CD8-positive, alpha-beta memory T cell (primary cell): ENCODE data around the gene PRKAG2. TPM values are rescaled to one million over a fixed set of nuclear protein-coding genes. Genes with fewer than 3 reads are reported as not detected.

ENCODE experiments used
- CTCF ChIA-PET: fragments of 350-600 bp; sonication (Branson Sonifier 250); formaldehyde crosslinking; loops from one replicate; lab custom pipeline; 2021; ENCODE audit warnings: antibody characterized with exemption; lab: Charles Lee
- POLR2A ChIA-PET: fragments of 350-600 bp; sonication (Branson Sonifier 250); formaldehyde crosslinking; loops from one replicate; lab custom pipeline; 2021; ENCODE audit warnings: antibody characterized with exemption; lab: Charles Lee
- DNase-seq, 5 donors: peaks; one replicate each; pipeline versions ENCODE4 v3.0.0 to v3.0.0-alpha.2; 2020 to 2022; ENCODE audit warnings: mixed read lengths in 1 of 5
- H3K27ac ChIP-seq: one replicate; pipeline ENCODE4 v1.7.0; 2013; ENCODE audit warnings: low read depth, mild to moderate bottlenecking, low read length, moderate library complexity
- H3K27me3 ChIP-seq: 2 replicates; pipeline ENCODE4 v1.7.0; 2013; ENCODE audit warnings: low read length, mild to moderate bottlenecking; ENCODE audit not compliant: insufficient read depth, poor library complexity, severe bottlenecking
- H3K36me3 ChIP-seq: 2 replicates; pipeline ENCODE4 v1.7.0; 2013; ENCODE audit warnings: mild to moderate bottlenecking, low read length, moderate library complexity; ENCODE audit not compliant: insufficient read depth
- H3K4me1 ChIP-seq: 2 replicates; pipeline ENCODE4 v1.7.0; 2013; ENCODE audit warnings: mild to moderate bottlenecking, low read length, moderate library complexity; ENCODE audit not compliant: insufficient read depth
- H3K4me3 ChIP-seq: 2 replicates; pipeline ENCODE4 v1.7.0; 2013; ENCODE audit warnings: mild to moderate bottlenecking, low read length
- H3K9me3 ChIP-seq: 2 replicates; pipeline ENCODE4 v1.7.0; 2013; ENCODE audit warnings: mild to moderate bottlenecking, low read length
- H3K27ac Mint-ChIP-seq, 8 donors: one replicate each; pipeline ENCODE4 v1.8.0; 2020 to 2021; ENCODE audit warnings: mixed read lengths in 8 of 8, mild to moderate bottlenecking in 6 of 8, inconsistent platforms in 3 of 8, moderate library complexity in 3 of 8
- H3K27me3 Mint-ChIP-seq, 2 donors: one replicate each; pipeline ENCODE4 v1.8.0; 2020 to 2021; ENCODE audit warnings: mixed read lengths in 2 of 2, mild to moderate bottlenecking in 1 of 2, moderate library complexity in 1 of 2
- H3K36me3 Mint-ChIP-seq, 3 donors: one replicate each; pipeline ENCODE4 v1.8.0; 2020 to 2021; ENCODE audit warnings: mixed read lengths in 3 of 3, inconsistent platforms in 1 of 3, mild to moderate bottlenecking in 1 of 3
- H3K4me1 Mint-ChIP-seq, 3 donors: one replicate each; pipeline ENCODE4 v1.8.0; 2020 to 2021; ENCODE audit warnings: mixed read lengths in 3 of 3, inconsistent platforms in 1 of 3, mild to moderate bottlenecking in 1 of 3
- H3K4me3 Mint-ChIP-seq, 7 donors: one replicate each; pipeline ENCODE4 v1.8.0; 2020 to 2021; ENCODE audit warnings: mixed read lengths in 7 of 7, mild to moderate bottlenecking in 6 of 7, moderate library complexity in 4 of 7, inconsistent platforms in 2 of 7
- H3K9me3 Mint-ChIP-seq, 5 donors: one replicate each; pipeline ENCODE4 v1.8.0; 2020 to 2022; ENCODE audit warnings: mixed read lengths in 5 of 5, mild to moderate bottlenecking in 3 of 5, moderate library complexity in 2 of 5, inconsistent platforms in 1 of 5
- polyA plus RNA-seq: library from polyadenylated mRNA; unstranded; fragments of 300-500 nt; fragmentation: Illumina TruSeq; gene quantifications from one replicate; pipeline ENCODE4 v1.2.3, GENCODE V29; 2021
- total RNA-seq, 2 experiments: library from RNA; stranded (reverse); gene quantifications; one replicate each; pipeline ENCODE4 v1.2.3, GENCODE V29; 2021

Gene PRKAG2
- total and polyA plus RNA-seq, 3 experiments from 2014 or later, result 23.1 to 31.4 (median 27.2) TPM

GRCh38 chr7:151679071-151679708, 197.7 kb downstream of the PRKAG2 start:
- H3K27ac Mint-ChIP-seq, result peak overlapping the region in 3 of 8 donors; percentile 22 to 29 (median 23)
- H3K4me1 Mint-ChIP-seq, result peaks cover 27 to 32% (median 29%) of the 10 kb centered on the region in 3 donors
- POLR2A ChIA-PET, result no interaction called here
- H3K4me3 ChIP-seq, result no peak overlapping the region
- H3K36me3 ChIP-seq, result peaks cover 3% of the 10 kb centered on the region
- H3K36me3 Mint-ChIP-seq, result peaks cover 0 to 11% (median 5%) of the 10 kb centered on the region in 3 donors
- H3K9me3 ChIP-seq, result no peaks in the 10 kb centered on the region
- H3K27me3 Mint-ChIP-seq, result no peaks in the 10 kb centered on the region
- H3K27me3 ChIP-seq, result no peaks in the 10 kb centered on the region
- H3K27ac ChIP-seq, result no peak overlapping the region
- peaks cover 14% of the 10 kb centered on the region for H3K4me1 ChIP-seq
- CTCF ChIA-PET, result no interaction called here
- no peaks in the 10 kb centered on the region for H3K9me3 Mint-ChIP-seq
- H3K4me3 Mint-ChIP-seq, result no peak overlapping the region
- no peak for DNase-seq

GRCh38 chr7:151678227-151678604, 198.7 kb downstream of the PRKAG2 start:
- no peak for DNase-seq
- H3K36me3 ChIP-seq, result peaks cover 4% of the 10 kb centered on the region
- ChIA-PET POLR2A (no interaction called here), CTCF (no interaction called here)
- no peaks in the 10 kb centered on the region for H3K9me3 Mint-ChIP-seq
- no peaks in the 10 kb centered on the region for H3K27me3 ChIP-seq
- peaks cover 27 to 32% (median 29%) of the 10 kb centered on the region in 3 donors for H3K4me1 Mint-ChIP-seq
- no peaks in the 10 kb centered on the region for H3K9me3 ChIP-seq
- H3K4me3 Mint-ChIP-seq, result no peak overlapping the region
- H3K36me3 Mint-ChIP-seq, result peaks cover 3 to 20% (median 3%) of the 10 kb centered on the region in 3 donors
- no peak overlapping the region for H3K4me3 ChIP-seq
- peaks cover 14% of the 10 kb centered on the region for H3K4me1 ChIP-seq
- no peak overlapping the region for H3K27ac ChIP-seq
- H3K27me3 Mint-ChIP-seq, result no peaks in the 10 kb centered on the region
- peak overlapping the region in 2 of 8 donors; percentile 36 to 60 for H3K27ac Mint-ChIP-seq

- Histone ChIP-seq H3K27ac (no peak overlapping the region), H3K27me3 (no peaks in the 10 kb centered on the region), H3K4me1 (peaks cover 14% of the 10 kb centered on the region), H3K36me3 (peaks cover 4% of the 10 kb centered on the region), H3K9me3 (no peaks in the 10 kb centered on the region), H3K4me3 (no peak overlapping the region)
- POLR2A ChIA-PET, result no interaction called here
- Mint-ChIP-seq H3K27me3 (no peaks in the 10 kb centered on the region), H3K36me3 (peaks cover 3 to 25% (median 5%) of the 10 kb centered on the region in 3 donors), H3K4me1 (peaks cover 27 to 32% (median 29%) of the 10 kb centered on the region in 3 donors), H3K9me3 (no peaks in the 10 kb centered on the region), H3K27ac (peak overlapping the region in 1 of 8 donors; percentile 1), H3K4me3 (no peak overlapping the region)
- DNase-seq, result no peak
- CTCF ChIA-PET, result no interaction called here
These were observed 199.2 kb downstream of the PRKAG2 start for GRCh38 chr7:151677581-151678226.

GRCh38 chr7:151676759-151677158, 200.2 kb downstream of the PRKAG2 start:
- Mint-ChIP-seq H3K36me3 (peaks cover 3 to 31% (median 5%) of the 10 kb centered on the region in 3 donors), H3K27me3 (no peaks in the 10 kb centered on the region), H3K27ac (peak overlapping the region in 1 of 8 donors; percentile 42), H3K4me1 (peaks cover 25 to 28% (median 27%) of the 10 kb centered on the region in 3 donors), H3K4me3 (no peak overlapping the region), H3K9me3 (no peaks in the 10 kb centered on the region)
- peaks cover 4% of the 10 kb centered on the region for H3K36me3 ChIP-seq
- H3K4me1 ChIP-seq, result peaks cover 14% of the 10 kb centered on the region
- H3K27me3 ChIP-seq, result no peaks in the 10 kb centered on the region
- DNase-seq, result no peak
- no peak overlapping the region for H3K27ac ChIP-seq
- H3K4me3 ChIP-seq, result no peak overlapping the region
- ChIA-PET POLR2A (no interaction called here), CTCF (no interaction called here)
- H3K9me3 ChIP-seq, result no peaks in the 10 kb centered on the region

GRCh38 chr7:151675196-151675920, 201.6 kb downstream of the PRKAG2 start:
- Mint-ChIP-seq H3K27me3 (no peaks in the 10 kb centered on the region), H3K27ac (peak overlapping the region in 1 of 8 donors; percentile 47), H3K4me3 (no peak overlapping the region), H3K36me3 (peaks cover 2 to 36% (median 6%) of the 10 kb centered on the region in 3 donors), H3K9me3 (peaks cover 0 to 2% (median 0%) of the 10 kb centered on the region in 5 donors), H3K4me1 (peaks cover 18 to 21% (median 20%) of the 10 kb centered on the region in 3 donors)
- ChIA-PET POLR2A (no interaction called here), CTCF (no interaction called here)
- Histone ChIP-seq H3K36me3 (peaks cover 4% of the 10 kb centered on the region), H3K4me3 (no peak overlapping the region), H3K27me3 (no peaks in the 10 kb centered on the region), H3K27ac (no peak overlapping the region), H3K9me3 (no peaks in the 10 kb centered on the region), H3K4me1 (peaks cover 14% of the 10 kb centered on the region)
- DNase-seq, result no peak

- peaks cover 6% of the 10 kb centered on the region for H3K4me1 ChIP-seq
- H3K27me3 ChIP-seq, result no peaks in the 10 kb centered on the region
- peaks cover 5 to 40% (median 10%) of the 10 kb centered on the region in 3 donors for H3K36me3 Mint-ChIP-seq
- H3K9me3 Mint-ChIP-seq, result peaks cover 0 to 2% (median 0%) of the 10 kb centered on the region in 5 donors
- peaks cover 8 to 12% (median 10%) of the 10 kb centered on the region in 3 donors for H3K4me1 Mint-ChIP-seq
- H3K27me3 Mint-ChIP-seq, result no peaks in the 10 kb centered on the region
- no peak overlapping the region for H3K27ac ChIP-seq
- no peak overlapping the region for H3K4me3 Mint-ChIP-seq
- no peak overlapping the region for H3K27ac Mint-ChIP-seq
- no peak overlapping the region for H3K4me3 ChIP-seq
- CTCF ChIA-PET, result no interaction called here
- H3K36me3 ChIP-seq, result peaks cover 4% of the 10 kb centered on the region
- DNase-seq, result no peak
- H3K9me3 ChIP-seq, result no peaks in the 10 kb centered on the region
- POLR2A ChIA-PET, result no interaction called here
These were observed 202.6 kb downstream of the PRKAG2 start for GRCh38 chr7:151674161-151674920.

- Histone ChIP-seq H3K36me3 (peaks cover 4% of the 10 kb centered on the region), H3K4me3 (no peak overlapping the region), H3K27me3 (no peaks in the 10 kb centered on the region), H3K4me1 (no peaks in the 10 kb centered on the region), H3K9me3 (no peaks in the 10 kb centered on the region), H3K27ac (no peak overlapping the region)
- Mint-ChIP-seq H3K27me3 (peaks cover 0 to 2% of the 10 kb centered on the region in 2 donors), H3K4me1 (peaks cover 0 to 6% (median 2%) of the 10 kb centered on the region in 3 donors), H3K4me3 (no peak overlapping the region), H3K27ac (peak overlapping the region in 2 of 8 donors; percentile 1 to 47), H3K9me3 (peaks cover 0 to 3% (median 0%) of the 10 kb centered on the region in 5 donors), H3K36me3 (peaks cover 12 to 51% (median 22%) of the 10 kb centered on the region in 3 donors)
- ChIA-PET POLR2A (no interaction called here), CTCF (no interaction called here)
- no peak for DNase-seq
These were observed 203.7 kb downstream of the PRKAG2 start for GRCh38 chr7:151673216-151673615.
